HG03558 (cell line): ENCODE results near the gene RADIL.

Experiments
- ATAC-seq: cut with Tn5 transposase; IDR thresholded peaks from one replicate; pipeline ENCODE4 v1.9.1; 2021; ENCODE audit warnings: moderate number of reproducible peaks; ENCODE audit not compliant: unreplicated experiment; ENCODE audit errors: extremely low read depth

Gene RADIL

GRCh38 chr7:4854916-4855315 is 28.6 kb downstream of the RADIL start:
- no peak for ATAC-seq

- ATAC-seq, result no peak
Measured at GRCh38 chr7:4851459-4852422, 31.8 kb downstream of the RADIL start.

- no peak for ATAC-seq
Measured at GRCh38 chr7:4850262-4850795, 33.2 kb downstream of the RADIL start.

GRCh38 chr7:4849390-4849789 is 34.1 kb downstream of the RADIL start:
- no peak for ATAC-seq

GRCh38 chr7:4845740-4846142 is 37.8 kb downstream of the RADIL start:
- ATAC-seq, result no peak

GRCh38 chr7:4842319-4843064 is 41.0 kb downstream of the RADIL start:
- ATAC-seq, result no peak

- ATAC-seq, result no peak
Measured at GRCh38 chr7:4841836-4842235, 41.7 kb downstream of the RADIL start.

- no peak for ATAC-seq
Measured at GRCh38 chr7:4841007-4841784, 42.3 kb downstream of the RADIL start.

- no peak for ATAC-seq
Measured at GRCh38 chr7:4840079-4840501, 43.4 kb downstream of the RADIL start.

GRCh38 chr7:4838626-4839334 is 44.7 kb downstream of the RADIL start:
- no peak for ATAC-seq

- ATAC-seq, result no peak
Measured at GRCh38 chr7:4837803-4838625, 45.5 kb downstream of the RADIL start.

- ATAC-seq, result no peak
Measured at GRCh38 chr7:4837041-4837802, 46.3 kb downstream of the RADIL start.

GRCh38 chr7:4836206-4836661 is 47.3 kb downstream of the RADIL start:
- no peak for ATAC-seq

- ATAC-seq, result no peak
Measured at GRCh38 chr7:4835398-4836205, 47.9 kb downstream of the RADIL start.

GRCh38 chr7:4834601-4835397 is 48.7 kb downstream of the RADIL start:
- no peak for ATAC-seq
